HepG2 (cell line): ENCODE data around the gene DICER1. TPM values are rescaled to one million over a fixed set of nuclear protein-coding genes. Genes with fewer than 3 reads are reported as not detected.

Experiments used
- ATAC-seq: fragments of 200-7000 bp; cut with Tn5 transposase; 3 replicates; pipeline ENCODE4 v1.9.1; 2020; ENCODE audit warnings: mild to moderate bottlenecking, moderate library complexity
- BruUV-seq: library from RNA; stranded (reverse); fragments of 400-500 nt; replicated peaks from 2 replicates; lab custom pipeline; 2021; lab: Mats Ljungman, UMichigan
- CTCF ChIA-PET: fragments of 300-600 bp; formaldehyde crosslinking; extraction: SDS; loops from one replicate; lab custom pipeline; 2021; ENCODE audit warnings: low total read pairs, inconsistent platforms, low intra/inter-chr PET ratio; lab: Yijun Ruan, JAX
- POLR2A ChIA-PET: fragments of 350-600 bp; sonication (Branson Sonifier 250); formaldehyde crosslinking; loops from one replicate; lab custom pipeline; 2020; ENCODE audit warnings: antibody characterized with exemption, inconsistent platforms; lab: Yijun Ruan, JAX
- DNase-seq: peaks from one replicate; pipeline ENCODE4 v3.0.0-alpha.2; 2015; ENCODE audit warnings: low spot score
- FAIRE-seq: peaks from 3 replicates; lab custom pipeline; 2011; peaks lifted over from hg19 to GRCh38; lab: Jason Lieb, UNC
- H2AFZ ChIP-seq: one replicate; pipeline ENCODE4 v1.6.1; 2011; ENCODE audit warnings: low read length, inconsistent platforms
- H3K27ac ChIP-seq: fragments of 300-600 bp; 3 replicates; pipeline ENCODE4 v1.8.0; 2011; ENCODE audit warnings: mixed run types, mild to moderate bottlenecking, mixed read lengths, low read length, inconsistent platforms; ENCODE audit not compliant: insufficient read depth; ENCODE audit errors: extremely low read length
- H3K27me3 ChIP-seq, 2 experiments: fragments of 200-600 bp in 1 of 2; 2 replicates in 1 of 2; 3 replicates in 1 of 2; pipeline versions ENCODE4 v1.6.0 to v1.8.0; 2011; ENCODE audit warnings: low read length in 2 of 2, mild to moderate bottlenecking in 2 of 2, moderate library complexity in 2 of 2, inconsistent platforms in 1 of 2; ENCODE audit not compliant: insufficient read depth in 2 of 2, control insufficient read depth in 1 of 2
- H3K36me3 ChIP-seq, 2 experiments: fragments of 200-600 bp in 1 of 2; replicated peaks in 1 of 2; 2 replicates in 1 of 2; 3 replicates in 1 of 2; pipeline versions ENCODE4 v1.5.1 to v1.8.0; 2011; ENCODE audit warnings: low read length in 2 of 2, inconsistent platforms in 1 of 2; ENCODE audit not compliant: insufficient read depth in 2 of 2, control insufficient read depth in 1 of 2
- H3K4me1 ChIP-seq: 2 replicates; pipeline ENCODE4 v1.5.1; 2012; ENCODE audit warnings: low read length, inconsistent platforms; ENCODE audit not compliant: insufficient read depth
- H3K4me2 ChIP-seq: 2 replicates; pipeline ENCODE4 v1.6.0; 2011; ENCODE audit warnings: low read depth, low read length, inconsistent platforms
- H3K4me3 ChIP-seq, 3 experiments: fragments of 200-600 bp in 1 of 3; sonication (generic), shearing (Covaris generic) in 1 of 3; replicated peaks in 1 of 3; 2 replicates each; pipeline ENCODE4 v1.5.1; 2011 to 2016; ENCODE audit warnings: low read length in 3 of 3, inconsistent platforms in 2 of 3, low read depth in 2 of 3, mild to moderate bottlenecking in 2 of 3, control low read depth in 1 of 3, mixed read lengths in 1 of 3; ENCODE audit not compliant: insufficient read depth in 1 of 3
- H3K79me2 ChIP-seq: one replicate; pipeline ENCODE4 v1.6.1; 2011; ENCODE audit warnings: low read length, inconsistent platforms; ENCODE audit not compliant: insufficient read depth
- H3K9ac ChIP-seq: 2 replicates; pipeline ENCODE4 v1.6.0; 2011; ENCODE audit warnings: mild to moderate bottlenecking, low read depth, low read length, inconsistent platforms; ENCODE audit not compliant: insufficient read depth
- H3K9me3 ChIP-seq: 2 replicates; pipeline ENCODE4 v1.5.1; 2012; ENCODE audit warnings: mild to moderate bottlenecking, low read length
- H4K20me1 ChIP-seq: 2 replicates; pipeline ENCODE4 v1.6.0; 2011; ENCODE audit warnings: inconsistent platforms, mild to moderate bottlenecking, low read length, moderate library complexity; ENCODE audit not compliant: insufficient read depth
- GZF1 ChIP-seq: sonication (generic); formaldehyde crosslinking; IDR thresholded peaks from 2 replicates; pipeline ENCODE4 v1.5.1; 2020; ENCODE audit warnings: mild to moderate bottlenecking, missing genetic modification reagents
- NFIC ChIP-seq: IDR thresholded peaks from 2 replicates; pipeline ENCODE4 v1.6.1; 2012; ENCODE audit warnings: mild to moderate bottlenecking, low read length, inconsistent platforms
- PHF5A ChIP-seq: IDR thresholded peaks from one replicate; pipeline ENCODE4 v1.6.1; 2018; ENCODE audit warnings: low read depth, missing genetic modification reagents; ENCODE audit not compliant: unreplicated experiment
- POLR2A ChIP-seq, 2 experiments: IDR thresholded peaks; 2 replicates each; pipeline ENCODE4 v1.6.1; 2011; ENCODE audit warnings: low read depth in 2 of 2, low read length in 2 of 2, mild to moderate bottlenecking in 1 of 2, moderate library complexity in 1 of 2; ENCODE audit not compliant: insufficient read depth in 1 of 2
- PRDM15 ChIP-seq: sonication (generic); formaldehyde crosslinking; IDR thresholded peaks from 2 replicates; pipeline ENCODE4 v1.4.0; 2020; ENCODE audit warnings: missing genetic modification reagents
- SNAPC5 ChIP-seq: sonication (generic); formaldehyde crosslinking; IDR thresholded peaks from 2 replicates; pipeline ENCODE4 v1.8.1; 2023; ENCODE audit warnings: mild to moderate bottlenecking, missing genetic modification reagents, borderline replicate concordance
- ZIK1 ChIP-seq: sonication (generic); formaldehyde crosslinking; IDR thresholded peaks from 2 replicates; pipeline ENCODE4 v1.5.0; 2020; ENCODE audit warnings: mild to moderate bottlenecking, low read depth, missing genetic modification reagents, borderline replicate concordance
- ZNF317 ChIP-seq: sonication (generic); formaldehyde crosslinking; IDR thresholded peaks from 2 replicates; pipeline ENCODE4 v1.5.0; 2020; ENCODE audit warnings: mild to moderate bottlenecking, missing genetic modification reagents
- ZNF891 ChIP-seq: sonication (generic); formaldehyde crosslinking; IDR thresholded peaks from 2 replicates; pipeline ENCODE4 v1.5.0; 2020; ENCODE audit warnings: mild to moderate bottlenecking, missing genetic modification reagents
- WGBS: methylation state at CpG from one replicate; pipeline ENCODE4 v1.1.6; 2017; ENCODE audit warnings: low lambda C conversion rate; 5-methylcytosine and 5-hydroxymethylcytosine counted together
- in situ Hi-C: cut with HindIII; loops from 2 replicates; pipeline ENCODE4 v1.10.0; 2017; ENCODE audit warnings: low pct_unique_long_range_greater_than_20kb; ENCODE audit not compliant: extremely low pct_ligation_motif_present
- intact Hi-C: fragments of 100-400 bp; cut with micrococcal nuclease; formaldehyde crosslinking; loops from one replicate; pipeline ENCODE4 v1.10.0; 2022; ENCODE audit not compliant: unreplicated experiment
- polyA plus RNA-seq, 8 experiments: library from polyadenylated mRNA; depleted of rRNA in 3 of 8; stranded (reverse) in 7 of 8; unstranded in 1 of 8; fragments of >200 nt; fragmentation: Illumina TruSeq in 4 of 8; extraction: Trizol in 4 of 8; gene quantifications; 2 replicates each; pipeline versions ENCODE4 v1.2.1 to v1.2.3, GENCODE V29; 2011 to 2016; ENCODE audit warnings: low read depth in 4 of 8, missing spikeins in 1 of 8, mixed read lengths in 1 of 8; ENCODE audit not compliant: insufficient read depth in 1 of 8
- total RNA-seq, 5 experiments: library from RNA; depleted of rRNA; stranded (reverse); fragments of >200 nt; fragmentation: Illumina TruSeq; extraction: Trizol; gene quantifications; 2 replicates each; pipeline ENCODE4 v1.2.3, GENCODE V29; 2016; ENCODE audit warnings: low read depth in 1 of 5

Gene DICER1
- total and polyA plus RNA-seq, 2 of the 13 experiments (the other 11 are each of a cell fraction or from before 2014, with no cell fraction given), result 31.8 to 61.9 TPM

DNA sequence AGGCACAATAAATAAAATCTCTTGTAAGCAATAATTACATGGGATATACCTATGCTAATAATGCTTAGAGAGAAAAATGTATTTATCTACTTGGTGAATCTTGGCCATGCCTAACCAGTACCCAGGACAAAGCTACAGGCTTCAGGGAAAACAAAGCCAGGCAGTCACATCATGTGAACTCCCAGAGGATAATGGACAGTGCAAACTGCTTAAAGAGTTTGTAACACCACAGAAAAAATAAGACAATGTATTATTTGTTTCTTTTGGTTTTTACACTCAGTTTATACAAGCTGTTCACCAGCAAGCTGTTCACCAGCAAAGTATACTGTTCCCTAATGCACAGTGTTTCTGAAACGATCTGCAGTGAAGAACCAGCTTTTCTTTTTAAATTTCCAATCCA is 38.0 kb downstream of the DICER1 start (continued):
- TF ChIP-seq PRDM15 (CRISPR knock-in tag) (no peak), PHF5A (CRISPR knock-in tag) (no peak), ZNF891 (CRISPR knock-in tag) (no peak)

GRCh38 chr14:95117937-95118721 is 39.2 kb downstream of the DICER1 start:
- ATAC-seq (no peak), FAIRE-seq (no peak), DNase-seq (no peak)
- H3K9ac ChIP-seq, result no peak overlapping the region
- no peak overlapping the region for H2AFZ ChIP-seq
- intact Hi-C loops, result loop anchor here (10.0 kb wide), 1 partner anchor 247 kb away; no protein-coding TSS in a partner anchor
- no peaks in the 10 kb centered on the region for H3K79me2 ChIP-seq
- no peak overlapping the region for H3K27ac ChIP-seq
- no peak overlapping the region for H3K4me3 ChIP-seq
- no peaks in the 10 kb centered on the region for H3K9me3 ChIP-seq
- CTCF ChIA-PET, result no interaction called here
- peaks cover 18 to 49% of the 10 kb centered on the region in 2 experiments for H3K36me3 ChIP-seq
- BruUV-seq, result no TSS peak
- POLR2A ChIA-PET, result no interaction called here
- TF ChIP-seq GZF1 (CRISPR knock-in tag) (no peak), SNAPC5 (CRISPR knock-in tag) (no peak), ZNF317 (CRISPR knock-in tag) (no peak), ZIK1 (no peak), NFIC (no peak), POLR2A (IDR thresholded peaks at IDR 0.05; ENCODE audit: insufficient read depth in 1 of 2, low read depth in 2 of 2, low read length in 2 of 2) (no peak)
- in situ Hi-C loops, result no loop called here
- WGBS, result 96% methylated on average over 14 of the region's 14 CpGs
- H3K4me1 ChIP-seq, result no peaks in the 10 kb centered on the region
- H3K27me3 ChIP-seq, result no peaks in the 10 kb centered on the region
- no peaks in the 10 kb centered on the region for H4K20me1 ChIP-seq
- no peak overlapping the region for H3K4me2 ChIP-seq
